HCT116 (cell line): ENCODE results near the gene CS. TPM values are rescaled to one million over a fixed set of nuclear protein-coding genes. Genes with fewer than 3 reads are reported as not detected.

Source experiments
- ATAC-seq: fragments of 200-7000 bp; cut with Tn5 transposase; 2 replicates; pipeline ENCODE4 v1.9.1; 2020; ENCODE audit warnings: mild to moderate bottlenecking, moderate library complexity
- BruUV-seq: library from RNA; stranded (reverse); fragments of 400-500 nt; replicated peaks from 2 replicates; lab custom pipeline; 2021; lab: Mats Ljungman, UMichigan
- CTCF ChIA-PET: fragments of 300-600 bp; sonication (Branson Sonifier 250); formaldehyde crosslinking; loops from one replicate; lab custom pipeline; 2021; ENCODE audit warnings: antibody characterized with exemption; lab: Charles Lee
- POLR2A ChIA-PET: fragments of 300-600, 350-600 bp; sonication (Branson Sonifier 250); formaldehyde crosslinking; loops from one replicate; lab custom pipeline; 2021; ENCODE audit warnings: antibody characterized with exemption; lab: Charles Lee
- RAD21 ChIA-PET, 2 experiments: fragments of 300-600 bp; sonication (Branson Sonifier 250); formaldehyde crosslinking; loops; one replicate each; lab custom pipeline; 2023; ENCODE audit warnings: low total read pairs in 2 of 2; ENCODE audit not compliant: uncharacterized antibody in 2 of 2, unreplicated experiment in 2 of 2, low non-redundant PET in 1 of 2; lab: Charles Lee
- DNase-seq: peaks from one replicate; pipeline ENCODE4 v3.0.0-alpha.2; 2010; ENCODE audit warnings: low read depth, low spot score
- H2AFZ ChIP-seq: fragments of 200-600 bp; shearing (Covaris generic), sonication (generic); 2 replicates; pipeline ENCODE4 v1.6.1; 2017; ENCODE audit warnings: low read depth, mixed run types, mixed read lengths, antibody characterized with exemption, low read length; ENCODE audit not compliant: poor library complexity, severe bottlenecking
- H3K27ac ChIP-seq: 2 replicates; pipeline ENCODE4 v1.5.1; 2012; ENCODE audit warnings: low read depth, low read length
- H3K27me3 ChIP-seq: fragments of 200-600 bp; sonication (generic); 2 replicates; pipeline ENCODE4 v1.6.1; 2016; ENCODE audit warnings: mixed run types, low read length, mixed read lengths; ENCODE audit not compliant: insufficient read depth
- H3K36me3 ChIP-seq, 2 experiments: fragments of 200-500 bp in 1 of 2; fragments of 200-600 bp in 1 of 2; sonication (Bioruptor generic) in 1 of 2; sonication (generic) in 1 of 2; 2 replicates each; pipeline versions ENCODE4 v1.5.1 to v1.6.1; 2014 to 2016; ENCODE audit warnings: low read length in 2 of 2, inconsistent platforms in 1 of 2, mixed read lengths in 1 of 2, mixed run types in 1 of 2; ENCODE audit not compliant: insufficient read depth in 2 of 2, control insufficient read depth in 1 of 2
- H3K4me1 ChIP-seq, 2 experiments: fragments of 200-600 bp in 1 of 2; sonication (generic) in 1 of 2; 2 replicates each; pipeline versions ENCODE4 v1.5.1 to v1.6.1; 2012 to 2017; ENCODE audit warnings: low read length in 2 of 2, inconsistent platforms in 1 of 2, mild to moderate bottlenecking in 1 of 2, mixed read lengths in 1 of 2, mixed run types in 1 of 2, moderate library complexity in 1 of 2; ENCODE audit not compliant: insufficient read depth in 2 of 2, control insufficient read depth in 1 of 2
- H3K4me2 ChIP-seq: fragments of 200-600 bp; sonication (generic); 2 replicates; pipeline ENCODE4 v1.6.1; 2017; ENCODE audit warnings: mixed run types, low read length, mixed read lengths
- H3K4me3 ChIP-seq, 2 experiments: fragments of 200-600 bp in 1 of 2; sonication (generic) in 1 of 2; replicated peaks in 1 of 2; 2 replicates each; pipeline ENCODE4 v1.5.1; 2011 to 2016; ENCODE audit warnings: low read length in 2 of 2, control low read depth in 1 of 2, low read depth in 1 of 2, mild to moderate bottlenecking in 1 of 2, mixed read lengths in 1 of 2, mixed run types in 1 of 2
- H3K79me2 ChIP-seq: fragments of 200-600 bp; sonication (generic); 2 replicates; pipeline ENCODE4 v1.6.1; 2017; ENCODE audit warnings: mild to moderate bottlenecking, mixed run types, low read length, moderate library complexity, mixed read lengths; ENCODE audit not compliant: insufficient read depth
- H3K9ac ChIP-seq: fragments of 200-600 bp; sonication (generic); 2 replicates; pipeline ENCODE4 v1.6.1; 2016; ENCODE audit warnings: low read length, mixed read lengths
- H3K9me2 ChIP-seq: fragments of 200-600 bp; sonication (generic), shearing (Covaris generic); 2 replicates; pipeline ENCODE4 v1.6.1; 2017; ENCODE audit warnings: mixed run types, mild to moderate bottlenecking, moderate library complexity; ENCODE audit not compliant: insufficient read depth
- H3K9me3 ChIP-seq, 2 experiments: fragments of 200-500 bp in 1 of 2; fragments of 200-600 bp in 1 of 2; sonication (Bioruptor generic) in 1 of 2; sonication (generic) in 1 of 2; 2 replicates each; pipeline ENCODE4 v1.6.1; 2014 to 2017; ENCODE audit warnings: low read length in 2 of 2, mixed read lengths in 2 of 2, inconsistent platforms in 1 of 2, low read depth in 1 of 2, mild to moderate bottlenecking in 1 of 2, mixed run types in 1 of 2, moderate library complexity in 1 of 2; ENCODE audit not compliant: control insufficient read depth in 1 of 2, insufficient read depth in 1 of 2
- H4K20me1 ChIP-seq: fragments of 200-600 bp; sonication (generic), shearing (Covaris generic); 2 replicates; pipeline ENCODE4 v1.6.1; 2017; ENCODE audit warnings: mixed run types, mild to moderate bottlenecking, moderate library complexity; ENCODE audit not compliant: insufficient read depth
- CBX3 ChIP-seq: IDR thresholded peaks from 2 replicates; pipeline ENCODE4 v1.6.1; 2012; ENCODE audit warnings: low read depth
- EGR1 ChIP-seq: IDR thresholded peaks from 2 replicates; pipeline ENCODE4 v1.6.1; 2012; ENCODE audit warnings: low read depth
- ELF1 ChIP-seq: IDR thresholded peaks from 2 replicates; pipeline ENCODE4 v1.6.1; 2012; ENCODE audit warnings: low read depth, borderline replicate concordance
- EZH2phosphoT487 ChIP-seq: fragments of 200-600 bp; IDR thresholded peaks from 2 replicates; pipeline ENCODE4 v1.6.1; 2018; ENCODE audit warnings: antibody characterized with exemption, borderline replicate concordance
- POLR2A ChIP-seq: IDR thresholded peaks from 2 replicates; pipeline ENCODE4 v1.7.0; 2011; ENCODE audit warnings: borderline replicate concordance; ENCODE audit not compliant: insufficient read depth, insufficient read length; ENCODE audit errors: extremely low read depth
- POLR2AphosphoS5 ChIP-seq: IDR thresholded peaks from 2 replicates; pipeline ENCODE4 v1.6.1; 2011; ENCODE audit warnings: mild to moderate bottlenecking, low read depth, low read length, moderate library complexity
- RAD21 ChIP-seq: IDR thresholded peaks from 2 replicates; pipeline ENCODE4 v1.6.1; 2012; ENCODE audit warnings: low read depth, mild to moderate bottlenecking
- SIN3A ChIP-seq: IDR thresholded peaks from 2 replicates; pipeline ENCODE4 v1.6.1; 2012; ENCODE audit warnings: low read depth
- SP1 ChIP-seq: IDR thresholded peaks from 2 replicates; pipeline ENCODE4 v1.6.1; 2012; ENCODE audit warnings: low read depth
- SRF ChIP-seq: IDR thresholded peaks from 2 replicates; pipeline ENCODE4 v1.6.1; 2012; ENCODE audit warnings: low read depth
- intact Hi-C: fragments of 100-400 bp; cut with micrococcal nuclease; formaldehyde crosslinking; loops from 2 replicates; pipeline ENCODE4 v1.10.0; 2022
- total RNA-seq: library from RNA; stranded (reverse); gene quantifications from one replicate; pipeline ENCODE4 v1.2.1, GENCODE V29; 2021; ENCODE audit not compliant: unreplicated experiment
- TF ChIP-seq, protein P1 (sequence below): IDR thresholded peaks from 2 replicates; pipeline ENCODE4 v1.6.1; 2011; ENCODE audit warnings: mild to moderate bottlenecking, low read length, moderate library complexity; ENCODE audit not compliant: insufficient replicate concordance; ENCODE audit errors: extremely low read depth
- TF ChIP-seq, protein P2 (sequence below): IDR thresholded peaks from 2 replicates; pipeline ENCODE4 v1.6.1; 2012
- TF ChIP-seq, protein P3 (sequence below), 3 experiments: fragments of 200-600 bp in 1 of 3; sonication (generic) in 1 of 3; IDR thresholded peaks in 2 of 3; conservative IDR thresholded peaks in 1 of 3; 2 replicates each; pipeline ENCODE4 v1.5.1; 2012 to 2017; ENCODE audit warnings: low read depth in 2 of 3, low read length in 2 of 3, antibody characterized with exemption in 1 of 3, borderline replicate concordance in 1 of 3, control low read depth in 1 of 3, mild to moderate bottlenecking in 1 of 3, mixed read lengths in 1 of 3, mixed run types in 1 of 3, moderate library complexity in 1 of 3; ENCODE audit not compliant: insufficient read depth in 1 of 3

CS gene
- total RNA-seq, 1 experiment from 2014 or later: 270 TPM

DNA sequence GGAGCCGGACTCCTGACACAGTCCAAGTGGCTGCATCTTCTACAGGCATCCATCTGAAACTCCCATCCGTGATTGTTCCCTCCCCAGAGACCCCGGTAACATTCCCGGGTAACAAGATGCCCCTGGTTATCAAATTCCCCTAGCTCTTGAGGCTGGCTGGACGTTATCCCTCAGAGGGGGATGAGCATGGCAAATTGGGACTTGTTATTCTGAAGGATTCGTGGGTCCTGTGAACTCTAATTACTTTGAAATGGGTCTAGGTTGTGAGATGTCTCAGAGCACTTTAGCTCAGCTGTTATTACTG lies 34.3 kb upstream of the CS start:
- 0 out of 2 replicates have a peak, but pooled peaks have one; percentile 3 for ATAC-seq
- Histone ChIP-seq H3K9ac (peak overlapping the region; percentile 93), H3K27ac (peak overlapping the region; percentile 66), H3K4me3 (peak overlapping the region; percentile 68 to 87), H3K79me2 (peaks cover 7% of the 10 kb centered on the region), H3K9me2 (no peaks in the 10 kb centered on the region), H4K20me1 (no peaks in the 10 kb centered on the region), H3K9me3 (no peaks in the 10 kb centered on the region), H3K4me1 (peaks cover 11 to 24% of the 10 kb centered on the region in 2 experiments), H3K36me3 (no peaks in the 10 kb centered on the region), H2AFZ (no peak overlapping the region), H3K4me2 (peak overlapping the region; percentile 95), H3K27me3 (no peaks in the 10 kb centered on the region)
- no peak for TF ChIP-seq EZH2phosphoT487
- RAD21 ChIA-PET: no interaction called here
- POLR2A ChIA-PET: interaction anchor here (1.4 kb wide), 1 partner anchor 25 kb away, joined by 3 read pairs; the partner anchor contains the start of gene STAT2
- intact Hi-C loops: loop anchor here (2.0 to 5.0 kb wide), 2 partner anchors 26 to 128 kb away; partner anchors contain the start of gene STAT2
- TSS peak; percentile 99 for BruUV-seq
- DNase-seq: no peak
- CTCF ChIA-PET: interaction anchor here (3.1 kb wide), 1 partner anchor 18 kb away, joined by 10 read pairs; the partner anchor contains the start of gene CNPY2

DNA sequence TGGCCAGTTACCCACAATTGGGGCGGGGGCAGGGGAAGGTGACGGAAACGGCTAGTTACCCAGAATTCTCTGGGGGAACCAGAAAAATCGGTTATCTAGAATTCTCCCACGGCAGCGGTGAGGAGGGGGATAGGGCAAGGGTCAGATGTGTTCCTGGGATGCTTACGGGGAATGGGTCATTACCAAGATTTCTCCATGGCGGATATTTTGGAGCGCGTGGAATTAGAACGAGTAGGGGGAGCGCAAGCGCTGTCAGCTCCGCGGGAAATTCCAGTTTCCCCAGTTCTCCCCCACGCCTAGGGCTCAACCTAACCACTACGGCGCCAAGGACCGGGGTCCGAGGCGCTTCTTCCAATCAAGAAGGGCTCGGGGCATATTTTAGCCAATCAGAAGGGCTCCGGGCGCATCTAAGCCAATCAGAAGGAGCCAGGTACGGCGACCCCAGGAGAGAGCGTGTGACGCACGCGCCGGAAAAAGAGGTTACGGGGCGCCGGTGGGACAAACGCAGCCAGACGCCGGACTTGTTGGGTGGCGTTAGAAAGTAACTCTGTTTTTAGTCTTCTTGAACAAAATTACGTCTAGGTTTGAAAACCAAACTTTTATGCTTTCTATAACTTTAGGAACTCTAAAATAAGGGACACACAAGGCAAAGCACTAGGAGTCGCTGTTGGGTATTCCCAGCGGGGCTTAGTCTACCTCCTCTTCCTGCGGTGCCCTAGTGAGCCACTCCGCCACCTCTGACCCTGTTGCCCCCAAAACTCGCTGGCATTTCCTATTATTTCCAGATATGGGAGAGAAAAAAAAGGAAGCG lies 33.8 kb upstream of the CS start, which contains the start of gene PAN2:
PAN2 (minus strand) TSS at position 322 of the 811 bp plus-strand sequence. CDS start 906 bp downstream, outside the sequence.
- Histone ChIP-seq H3K79me2 (peaks cover 7% of the 10 kb centered on the region), H3K36me3 (no peaks in the 10 kb centered on the region), H4K20me1 (no peaks in the 10 kb centered on the region), H3K27me3 (no peaks in the 10 kb centered on the region), H3K4me3 (peak within 1 kb of the TSS; percentile 68 to 87), H3K9ac (peak within 1 kb of the TSS; percentile 93), H3K9me3 (no peaks in the 10 kb centered on the region), H3K4me2 (peak within 1 kb of the TSS; percentile 95), H3K9me2 (no peaks in the 10 kb centered on the region), H2AFZ (peak within 1 kb of the TSS; percentile 3), H3K27ac (peak within 1 kb of the TSS; percentile 66), H3K4me1 (peaks cover 11 to 24% of the 10 kb centered on the region in 2 experiments)
- BruUV-seq: no TSS peak
- DNase-seq (peak; percentile 98), ATAC-seq (peak; percentile 97)
- intact Hi-C loops: loop anchor here (2.0 to 5.0 kb wide), 2 partner anchors 27 to 128 kb away; partner anchors contain the start of gene STAT2
- ChIA-PET RAD21 (no interaction called here), CTCF (interaction anchor here (0.8 to 3.1 kb wide), 3 partner anchors 15 to 26 kb away, joined by 4 to 10 read pairs (median 5); partner anchors contain the start of genes CNPY2 and STAT2), POLR2A (interaction anchor here (0.7 to 2.3 kb wide), 8 partner anchors 10 to 130 kb away, joined by 3 to 20 read pairs (median 4); partner anchors contain the start of genes CNPY2 and STAT2)
- TF ChIP-seq POLR2AphosphoS5 (peak; percentile 86), EGR1 (peak; percentile 58), SRF (no peak; the same call in 1 of the 2 replicates), CBX3 (peak; percentile 67; the same call in 1 of the 2 replicates), POLR2A (peak; percentile 82), RAD21 (peak; percentile 34; the same call in 1 of the 2 replicates), SIN3A (peak; percentile 78; the same call in 1 of the 2 replicates), ELF1 (peak; percentile 52; the same call in 1 of the 2 replicates), EZH2phosphoT487 (no peak), SP1 (peak; percentile 98)
- TF ChIP-seq, protein P1, sequence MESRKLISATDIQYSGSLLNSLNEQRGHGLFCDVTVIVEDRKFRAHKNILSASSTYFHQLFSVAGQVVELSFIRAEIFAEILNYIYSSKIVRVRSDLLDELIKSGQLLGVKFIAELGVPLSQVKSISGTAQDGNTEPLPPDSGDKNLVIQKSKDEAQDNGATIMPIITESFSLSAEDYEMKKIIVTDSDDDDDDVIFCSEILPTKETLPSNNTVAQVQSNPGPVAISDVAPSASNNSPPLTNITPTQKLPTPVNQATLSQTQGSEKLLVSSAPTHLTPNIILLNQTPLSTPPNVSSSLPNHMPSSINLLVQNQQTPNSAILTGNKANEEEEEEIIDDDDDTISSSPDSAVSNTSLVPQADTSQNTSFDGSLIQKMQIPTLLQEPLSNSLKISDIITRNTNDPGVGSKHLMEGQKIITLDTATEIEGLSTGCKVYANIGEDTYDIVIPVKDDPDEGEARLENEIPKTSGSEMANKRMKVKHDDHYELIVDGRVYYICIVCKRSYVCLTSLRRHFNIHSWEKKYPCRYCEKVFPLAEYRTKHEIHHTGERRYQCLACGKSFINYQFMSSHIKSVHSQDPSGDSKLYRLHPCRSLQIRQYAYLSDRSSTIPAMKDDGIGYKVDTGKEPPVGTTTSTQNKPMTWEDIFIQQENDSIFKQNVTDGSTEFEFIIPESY: no peak
- TF ChIP-seq, protein P2, sequence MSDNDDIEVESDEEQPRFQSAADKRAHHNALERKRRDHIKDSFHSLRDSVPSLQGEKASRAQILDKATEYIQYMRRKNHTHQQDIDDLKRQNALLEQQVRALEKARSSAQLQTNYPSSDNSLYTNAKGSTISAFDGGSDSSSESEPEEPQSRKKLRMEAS: peak; percentile 76
- TF ChIP-seq, protein P3, sequence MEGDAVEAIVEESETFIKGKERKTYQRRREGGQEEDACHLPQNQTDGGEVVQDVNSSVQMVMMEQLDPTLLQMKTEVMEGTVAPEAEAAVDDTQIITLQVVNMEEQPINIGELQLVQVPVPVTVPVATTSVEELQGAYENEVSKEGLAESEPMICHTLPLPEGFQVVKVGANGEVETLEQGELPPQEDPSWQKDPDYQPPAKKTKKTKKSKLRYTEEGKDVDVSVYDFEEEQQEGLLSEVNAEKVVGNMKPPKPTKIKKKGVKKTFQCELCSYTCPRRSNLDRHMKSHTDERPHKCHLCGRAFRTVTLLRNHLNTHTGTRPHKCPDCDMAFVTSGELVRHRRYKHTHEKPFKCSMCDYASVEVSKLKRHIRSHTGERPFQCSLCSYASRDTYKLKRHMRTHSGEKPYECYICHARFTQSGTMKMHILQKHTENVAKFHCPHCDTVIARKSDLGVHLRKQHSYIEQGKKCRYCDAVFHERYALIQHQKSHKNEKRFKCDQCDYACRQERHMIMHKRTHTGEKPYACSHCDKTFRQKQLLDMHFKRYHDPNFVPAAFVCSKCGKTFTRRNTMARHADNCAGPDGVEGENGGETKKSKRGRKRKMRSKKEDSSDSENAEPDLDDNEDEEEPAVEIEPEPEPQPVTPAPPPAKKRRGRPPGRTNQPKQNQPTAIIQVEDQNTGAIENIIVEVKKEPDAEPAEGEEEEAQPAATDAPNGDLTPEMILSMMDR (IDR thresholded peaks at IDR 0.05 in 2 of 3, conservative IDR thresholded peaks at IDR 0.05 in 1 of 3; ENCODE audit: borderline replicate concordance in 1 of 3, insufficient read depth in 1 of 3, low read depth in 2 of 3, low read length in 2 of 3): peak; percentile 13 to 68 (median 54); a peak in 4 of 6 replicates
